Measurements from ENCODE around the gene SESN1. TPM values are rescaled to one million over a fixed set of nuclear protein-coding genes. Genes with fewer than 3 reads are reported as not detected.

The SESN1 gene
- total RNA-seq, 3 donors from 2014 or later, result 3.9 to 7.0 (median 5.2) TPM

DNA sequence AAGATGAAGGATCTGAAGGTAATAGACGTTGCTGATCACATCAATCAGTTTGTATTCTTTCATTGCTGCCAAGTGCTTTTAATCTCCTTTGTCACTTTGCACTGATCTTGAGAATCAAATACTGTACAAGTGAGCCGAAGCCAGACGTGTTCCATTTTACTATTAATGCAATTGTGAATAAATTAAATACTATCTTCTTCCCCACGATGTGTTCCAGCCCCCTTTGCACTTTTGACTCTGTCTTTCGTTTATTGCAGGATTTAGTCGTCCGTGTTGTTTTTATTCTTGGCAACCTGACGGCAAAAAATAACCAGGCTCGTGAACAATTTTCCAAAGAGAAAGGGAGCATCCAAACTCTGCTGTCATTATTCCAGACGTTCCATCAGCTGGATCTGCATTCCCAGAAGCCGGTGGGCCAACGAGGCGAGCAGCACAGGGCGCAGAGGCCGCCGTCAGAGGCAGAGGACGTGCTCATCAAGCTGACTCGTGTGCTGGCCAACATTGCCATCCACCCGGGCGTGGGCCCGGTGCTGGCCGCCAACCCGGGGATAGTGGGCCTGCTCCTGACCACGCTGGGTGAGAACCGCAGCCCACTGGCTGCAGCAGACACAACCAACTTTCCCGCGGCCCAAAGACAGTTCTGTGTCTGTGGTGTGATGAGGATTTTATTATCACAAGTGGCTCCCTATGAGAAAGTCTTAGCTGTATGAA is 141.7 kb downstream of the SESN1 start:
- Mint-ChIP-seq H3K36me3 (ENCODE audit: insufficient read depth) (peaks cover 2% of the 10 kb centered on the region), H3K27me3 (ENCODE audit: low read depth) (no peaks in the 10 kb centered on the region), H3K9me3 (no peaks in the 10 kb centered on the region), H3K4me3 (no peak overlapping the region), H3K4me1 (ENCODE audit: low read depth) (peaks cover 7% of the 10 kb centered on the region)
- DNase-seq, result no peak
- ATAC-seq, result no peak

DNA sequence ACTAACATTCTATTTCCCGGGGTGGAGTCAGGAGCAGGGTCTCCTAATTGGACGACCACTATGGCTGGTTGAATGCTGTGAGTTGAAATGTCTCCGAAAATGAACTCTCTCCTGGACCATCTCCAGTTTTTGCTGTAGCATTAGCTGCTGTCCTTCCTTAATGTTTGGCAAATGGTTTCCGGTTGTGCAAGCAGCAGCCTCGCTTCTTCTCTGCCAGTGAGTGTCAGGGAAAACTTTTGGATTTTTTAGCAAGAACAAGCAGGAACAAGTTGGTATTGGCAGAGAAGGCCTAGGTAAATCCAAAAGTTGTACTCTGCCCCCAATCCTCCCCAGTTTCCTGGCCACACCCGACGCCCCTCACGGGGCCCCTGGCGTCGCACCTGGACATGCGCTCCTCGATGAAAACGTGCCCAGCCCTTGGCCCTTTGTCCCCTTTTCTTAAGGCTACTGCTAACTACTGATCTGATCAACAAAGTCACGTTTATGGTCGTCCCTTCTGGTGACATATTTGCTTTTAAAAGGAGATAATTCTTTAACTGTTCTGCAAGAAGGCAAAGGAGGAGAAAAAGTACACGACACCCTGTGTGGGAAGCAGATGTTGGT is 143.2 kb downstream of the SESN1 start:
- Mint-ChIP-seq H3K27me3 (ENCODE audit: low read depth) (no peaks in the 10 kb centered on the region), H3K9me3 (no peaks in the 10 kb centered on the region), H3K4me3 (no peak overlapping the region), H3K36me3 (ENCODE audit: insufficient read depth) (peaks cover 2% of the 10 kb centered on the region), H3K4me1 (ENCODE audit: low read depth) (peaks cover 13% of the 10 kb centered on the region)
- ATAC-seq, result no peak
- DNase-seq, result no peak

DNA sequence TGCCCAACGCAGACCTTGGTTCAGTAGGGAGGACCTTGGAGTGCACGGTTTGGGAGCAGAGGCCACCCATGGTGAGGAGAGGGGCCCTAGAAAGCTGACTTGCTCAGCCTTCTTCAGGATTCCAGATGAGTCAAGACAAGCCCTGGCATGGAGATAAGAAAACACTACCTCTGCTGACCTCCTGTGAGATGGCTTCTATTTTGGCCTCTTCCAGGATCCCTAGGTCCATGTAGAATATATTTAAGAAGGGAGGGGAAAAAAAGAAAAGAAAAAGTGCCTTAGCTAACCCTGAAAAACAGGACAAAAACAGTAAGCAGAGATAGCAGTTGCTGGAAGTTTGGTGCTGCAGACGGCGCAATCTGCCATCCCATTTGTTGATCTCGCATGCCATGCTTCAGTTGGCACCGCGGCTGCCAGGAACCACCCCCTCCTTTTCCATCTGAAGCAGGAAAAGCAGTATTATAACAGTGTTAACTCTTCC is 146.4 kb downstream of the SESN1 start:
- Mint-ChIP-seq H3K27me3 (ENCODE audit: low read depth) (no peaks in the 10 kb centered on the region), H3K4me3 (no peak overlapping the region), H3K36me3 (ENCODE audit: insufficient read depth) (peaks cover 2% of the 10 kb centered on the region), H3K9me3 (no peaks in the 10 kb centered on the region), H3K4me1 (ENCODE audit: low read depth) (peaks cover 23% of the 10 kb centered on the region)
- no peak for ATAC-seq
- DNase-seq, result no peak

DNA sequence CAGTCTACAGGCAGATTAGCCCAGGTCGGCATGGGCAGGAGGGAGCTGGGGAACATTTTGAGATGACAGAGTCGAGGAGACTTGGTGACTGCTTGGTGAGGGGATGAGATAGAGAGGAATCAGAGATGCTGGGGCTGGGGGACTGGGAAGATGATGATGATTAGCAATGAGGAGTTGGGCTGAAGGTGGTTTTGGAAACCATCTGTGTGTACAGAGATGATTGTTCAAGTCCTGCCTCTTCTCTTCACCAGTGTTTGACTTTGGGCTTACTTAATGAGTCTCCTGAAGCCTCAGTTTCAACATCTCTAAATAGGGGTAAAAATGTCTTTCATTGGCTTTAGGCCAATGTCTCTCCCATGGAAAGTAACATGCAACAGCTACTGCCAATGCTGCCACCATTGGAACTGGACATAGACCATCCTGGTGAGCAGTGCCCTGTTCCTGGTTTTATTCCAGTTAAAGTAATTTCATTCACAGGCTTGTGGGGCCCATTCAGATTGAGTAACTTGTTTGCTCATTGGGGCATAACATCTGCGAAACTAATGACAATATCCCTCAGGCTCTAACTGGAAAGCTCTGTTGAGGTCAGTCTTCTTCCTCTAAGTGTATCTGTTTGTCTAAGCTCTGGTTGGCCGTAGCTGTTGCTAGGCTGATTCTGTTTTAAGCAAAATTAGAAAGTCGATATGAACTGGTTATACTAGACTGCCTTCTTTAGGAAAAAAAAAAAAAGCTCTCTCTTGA is 147.4 kb downstream of the SESN1 start:
- H3K4me3 Mint-ChIP-seq, result no peak overlapping the region
- no peaks in the 10 kb centered on the region for H3K9me3 Mint-ChIP-seq
- no peak for ATAC-seq
- no peak for DNase-seq
- H3K36me3 Mint-ChIP-seq (ENCODE audit: insufficient read depth), result no peaks in the 10 kb centered on the region
- peaks cover 31% of the 10 kb centered on the region for H3K4me1 Mint-ChIP-seq (ENCODE audit: low read depth)
- H3K27me3 Mint-ChIP-seq (ENCODE audit: low read depth), result no peaks in the 10 kb centered on the region

DNA sequence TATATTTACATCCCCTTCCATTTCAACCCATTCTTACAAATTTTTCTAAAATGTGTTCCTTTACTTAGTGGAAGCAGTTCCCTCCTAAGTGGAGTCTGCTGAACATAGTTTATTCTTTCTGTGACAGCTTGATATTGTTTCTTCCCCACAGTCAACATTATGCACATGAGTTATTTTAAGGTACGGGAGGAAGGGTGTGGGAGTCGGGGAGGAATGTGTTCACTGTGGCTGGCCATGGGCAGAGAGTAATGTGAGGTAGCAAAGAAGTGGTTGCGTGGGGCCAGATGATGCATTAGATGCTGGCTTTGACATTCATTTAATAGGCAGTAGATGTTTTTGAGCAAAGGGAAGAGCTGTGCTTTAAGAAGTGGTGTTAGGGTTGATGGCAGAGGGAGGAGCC is 148.0 kb downstream of the SESN1 start:
- no peak for ATAC-seq
- H3K4me1 Mint-ChIP-seq (ENCODE audit: low read depth), result peaks cover 37% of the 10 kb centered on the region
- no peaks in the 10 kb centered on the region for H3K27me3 Mint-ChIP-seq (ENCODE audit: low read depth)
- DNase-seq, result no peak
- H3K4me3 Mint-ChIP-seq, result no peak overlapping the region
- no peaks in the 10 kb centered on the region for H3K9me3 Mint-ChIP-seq
- no peaks in the 10 kb centered on the region for H3K36me3 Mint-ChIP-seq (ENCODE audit: insufficient read depth)

DNA sequence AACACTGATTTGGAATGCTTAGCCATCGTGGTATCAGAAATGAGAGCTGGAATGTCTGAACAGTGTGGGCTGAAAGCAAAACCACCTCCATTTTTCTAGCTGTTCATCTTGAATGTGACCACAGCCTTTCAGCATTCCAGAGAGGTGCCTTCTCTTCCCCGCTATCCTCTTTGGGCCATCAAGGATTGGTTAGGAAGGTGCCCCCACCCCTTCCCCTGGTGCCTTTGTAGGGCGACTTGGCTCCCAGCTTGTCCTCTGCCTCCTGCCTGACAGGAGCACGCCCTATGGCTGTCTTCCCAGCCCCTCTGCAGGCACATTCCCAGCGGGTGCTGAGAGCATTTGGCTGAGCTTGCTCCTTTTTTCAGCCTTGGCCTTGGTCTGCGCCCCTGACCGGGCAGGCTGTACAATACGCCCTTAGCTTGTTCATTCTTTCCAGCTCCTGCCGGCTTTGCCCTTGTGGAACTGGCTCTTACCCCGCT is 148.9 kb downstream of the SESN1 start:
- peaks cover 42% of the 10 kb centered on the region for H3K4me1 Mint-ChIP-seq (ENCODE audit: low read depth)
- DNase-seq, result no peak
- H3K4me3 Mint-ChIP-seq, result no peak overlapping the region

DNA sequence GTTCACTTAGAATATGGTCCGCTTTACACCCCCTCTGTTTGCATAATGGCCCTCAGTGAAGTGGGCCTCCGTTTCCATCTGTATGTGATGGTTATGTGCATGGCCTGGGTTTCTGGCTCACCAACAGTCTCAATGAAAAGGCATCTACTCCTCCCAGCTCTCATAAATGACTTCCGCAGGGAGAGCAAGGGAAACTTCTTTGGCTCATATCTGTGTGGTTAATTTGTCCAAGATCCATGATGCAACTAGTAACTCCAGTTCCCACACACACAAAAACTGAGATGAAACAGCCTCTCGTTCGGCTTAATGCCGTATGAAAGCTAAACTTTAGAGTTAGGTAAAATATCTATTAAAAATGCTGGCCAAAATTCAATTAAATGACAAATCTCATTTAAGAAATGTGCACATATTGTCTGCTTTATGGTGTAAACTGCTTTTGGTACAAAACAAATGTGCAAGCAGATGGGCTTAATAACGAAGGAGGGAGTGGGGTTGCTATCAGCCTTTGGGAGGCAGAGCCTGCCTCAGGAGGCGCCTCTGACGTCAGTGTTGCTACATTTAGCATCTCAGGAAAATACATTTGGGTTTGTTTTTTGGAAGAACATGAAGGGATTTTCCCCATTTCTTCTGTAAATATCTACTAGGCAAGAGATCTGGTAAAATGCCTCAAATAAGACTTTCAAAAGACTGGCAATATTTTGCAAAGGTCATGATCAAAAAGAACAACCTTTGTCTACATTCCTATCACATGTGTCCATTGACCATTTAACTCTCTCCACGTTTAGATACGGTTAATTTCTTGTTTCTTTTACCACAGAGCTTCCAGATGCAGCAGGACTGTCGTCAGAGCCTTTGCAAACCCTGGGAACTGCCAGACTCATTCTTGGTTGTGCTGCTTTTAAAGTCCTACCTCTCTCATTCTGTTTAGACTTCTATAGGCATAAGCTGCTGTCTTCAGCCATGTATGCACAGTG is 149.7 kb downstream of the SESN1 start:
- no peaks in the 10 kb centered on the region for H3K9me3 Mint-ChIP-seq
- H3K4me3 Mint-ChIP-seq, result no peak overlapping the region
- ATAC-seq, result no peak
- no peak for DNase-seq
- H3K27me3 Mint-ChIP-seq (ENCODE audit: low read depth), result no peaks in the 10 kb centered on the region
- no peaks in the 10 kb centered on the region for H3K36me3 Mint-ChIP-seq (ENCODE audit: insufficient read depth)
- peaks cover 42% of the 10 kb centered on the region for H3K4me1 Mint-ChIP-seq (ENCODE audit: low read depth)

More for the DNA sequence above, 148.9 kb downstream of the SESN1 start:
- no peaks in the 10 kb centered on the region for H3K9me3 Mint-ChIP-seq
- no peaks in the 10 kb centered on the region for H3K36me3 Mint-ChIP-seq (ENCODE audit: insufficient read depth)
- H3K27me3 Mint-ChIP-seq (ENCODE audit: low read depth), result no peaks in the 10 kb centered on the region
- ATAC-seq, result no peak

DNA sequence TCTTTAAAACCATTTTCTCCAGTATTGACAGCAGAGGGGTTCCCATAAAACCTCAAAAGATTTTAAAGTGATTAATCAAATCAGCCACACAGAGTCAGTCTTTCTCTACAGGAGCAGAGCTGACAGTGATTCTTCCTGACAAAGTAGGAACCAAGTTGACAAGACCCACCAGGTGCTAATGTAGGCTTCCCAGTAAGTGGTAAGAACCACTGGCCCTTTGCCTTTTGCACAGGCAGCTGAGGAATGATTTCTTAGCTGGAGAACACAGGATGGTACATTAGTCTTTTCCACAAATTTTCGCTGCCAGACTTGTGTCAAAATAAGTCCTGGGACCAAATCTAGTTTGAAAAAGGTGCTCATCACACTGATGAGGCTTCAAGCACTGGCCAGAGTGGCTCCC is 150.6 kb downstream of the SESN1 start:
- Mint-ChIP-seq H3K36me3 (ENCODE audit: insufficient read depth) (peaks cover 4% of the 10 kb centered on the region), H3K9me3 (no peaks in the 10 kb centered on the region), H3K27me3 (ENCODE audit: low read depth) (no peaks in the 10 kb centered on the region), H3K4me1 (ENCODE audit: low read depth) (peaks cover 46% of the 10 kb centered on the region), H3K4me3 (no peak overlapping the region)
- ATAC-seq, result no peak
- DNase-seq, result no peak

DNA sequence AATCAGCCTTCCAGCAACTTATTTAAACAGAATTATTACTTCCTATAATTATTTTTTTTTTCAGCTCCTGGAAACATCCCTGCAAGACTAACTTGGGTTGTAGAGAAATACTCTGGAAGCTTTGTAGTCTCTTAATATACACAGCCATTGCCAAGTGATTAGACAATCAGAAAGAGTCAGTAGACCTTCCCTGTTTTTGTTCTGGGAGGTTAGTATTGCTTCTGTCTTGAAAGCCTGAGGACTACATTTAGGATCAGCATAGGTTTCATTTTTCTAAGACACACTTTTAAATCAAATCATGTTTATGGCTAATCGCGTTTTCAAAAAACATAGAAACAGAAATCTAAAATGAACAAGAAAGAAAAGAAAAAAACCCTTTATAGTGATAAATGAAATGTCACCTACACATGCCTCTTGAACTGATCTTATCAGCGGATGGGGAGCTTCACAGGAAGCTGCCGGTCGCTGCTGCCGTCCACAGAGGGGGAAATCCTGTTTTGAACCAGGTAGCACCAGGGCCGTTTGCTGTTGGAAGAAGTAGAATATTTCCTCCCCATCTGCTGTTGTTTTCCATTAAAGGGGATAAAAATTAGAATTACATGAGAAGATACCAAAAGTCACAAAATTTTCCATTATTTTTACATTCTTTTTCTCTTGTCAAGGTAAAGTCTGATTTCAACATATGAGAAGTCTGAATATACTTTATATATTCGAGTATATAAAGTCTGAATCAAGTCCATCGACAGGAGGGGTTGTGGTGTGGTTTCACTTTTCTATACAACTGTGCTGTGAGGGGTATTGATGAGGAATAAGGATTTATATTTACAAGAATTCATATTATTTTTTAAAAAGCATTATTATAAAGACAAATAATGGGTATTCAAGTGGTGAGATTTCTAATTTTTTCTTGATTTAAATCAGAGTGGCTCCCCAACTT is 151.8 kb downstream of the SESN1 start:
- ATAC-seq (peak; percentile 92 to 93), DNase-seq (peak; percentile 50)
- H3K9me3 Mint-ChIP-seq, result no peaks in the 10 kb centered on the region
- H3K27me3 Mint-ChIP-seq (ENCODE audit: low read depth), result no peaks in the 10 kb centered on the region
- H3K4me3 Mint-ChIP-seq, result peak overlapping the region; percentile 67
- peaks cover 46% of the 10 kb centered on the region for H3K4me1 Mint-ChIP-seq (ENCODE audit: low read depth)
- peaks cover 4% of the 10 kb centered on the region for H3K36me3 Mint-ChIP-seq (ENCODE audit: insufficient read depth)

DNA sequence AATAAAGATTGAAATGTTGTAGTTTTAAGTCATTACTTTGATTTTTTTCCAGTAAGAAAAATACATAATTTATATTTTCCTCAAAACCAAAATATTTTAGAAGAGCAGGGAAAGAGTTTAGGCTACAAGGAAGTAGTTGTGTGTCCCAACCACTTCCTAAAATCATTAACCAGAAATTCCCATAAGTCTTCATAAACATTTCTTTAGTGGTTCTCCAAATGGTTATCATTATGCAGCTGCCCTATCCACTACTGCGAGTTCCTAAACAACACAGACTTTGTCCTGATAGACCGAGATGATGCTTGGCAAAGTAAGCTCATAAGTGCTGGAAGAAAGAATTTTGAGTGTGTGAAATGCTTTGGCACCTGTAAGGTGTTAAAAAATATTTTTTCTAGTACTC is 152.8 kb downstream of the SESN1 start:
- no peak for ATAC-seq
- peaks cover 5% of the 10 kb centered on the region for H3K36me3 Mint-ChIP-seq (ENCODE audit: insufficient read depth)
- H3K4me1 Mint-ChIP-seq (ENCODE audit: low read depth), result peaks cover 43% of the 10 kb centered on the region
- H3K9me3 Mint-ChIP-seq, result no peaks in the 10 kb centered on the region
- no peaks in the 10 kb centered on the region for H3K27me3 Mint-ChIP-seq (ENCODE audit: low read depth)
- no peak overlapping the region for H3K4me3 Mint-ChIP-seq
- no peak for DNase-seq

DNA sequence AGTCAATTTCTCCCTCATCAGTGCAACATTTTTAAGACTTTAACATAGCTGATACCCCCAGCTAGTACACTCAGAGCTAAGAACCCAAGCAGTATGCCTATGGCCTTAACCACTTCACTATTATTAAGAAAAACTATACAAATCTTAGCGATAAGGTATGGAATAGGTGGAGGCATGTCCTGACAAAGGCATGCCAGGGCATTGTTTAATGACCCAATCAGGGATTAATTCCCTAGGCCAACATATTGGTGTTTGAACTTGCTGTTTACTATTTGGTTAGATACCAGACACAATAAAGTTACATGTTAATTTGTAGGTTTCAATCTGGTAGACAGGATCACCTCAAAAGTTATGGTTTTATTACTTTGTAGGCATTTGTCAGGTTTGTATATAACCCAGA is 153.4 kb downstream of the SESN1 start:
- Mint-ChIP-seq H3K9me3 (no peaks in the 10 kb centered on the region), H3K4me3 (no peak overlapping the region), H3K36me3 (ENCODE audit: insufficient read depth) (peaks cover 5% of the 10 kb centered on the region), H3K4me1 (ENCODE audit: low read depth) (peaks cover 40% of the 10 kb centered on the region), H3K27me3 (ENCODE audit: low read depth) (no peaks in the 10 kb centered on the region)
- no peak for ATAC-seq
- no peak for DNase-seq

DNA sequence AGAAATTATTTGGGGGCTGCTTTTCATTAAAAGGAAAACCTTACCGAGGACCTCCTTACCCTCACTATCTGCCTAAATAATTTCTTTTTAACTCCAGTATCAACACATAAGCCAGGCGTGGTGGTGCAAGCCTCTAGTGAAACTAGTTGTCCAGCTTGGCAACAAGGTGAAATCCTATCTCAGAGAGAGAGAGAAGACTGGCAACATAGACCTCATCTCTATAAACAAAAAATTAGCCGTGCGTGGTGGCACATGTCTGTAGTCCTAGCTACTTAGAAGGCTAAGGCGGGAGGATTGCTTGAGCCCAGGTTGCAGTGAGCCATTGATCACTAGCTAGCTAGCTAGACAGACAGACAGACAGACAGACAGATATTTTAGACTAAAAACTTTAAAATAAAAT is 153.9 kb downstream of the SESN1 start:
- ATAC-seq, result no peak
- H3K4me1 Mint-ChIP-seq (ENCODE audit: low read depth), result peaks cover 40% of the 10 kb centered on the region
- H3K4me3 Mint-ChIP-seq, result no peak overlapping the region
- no peaks in the 10 kb centered on the region for H3K9me3 Mint-ChIP-seq
- no peaks in the 10 kb centered on the region for H3K27me3 Mint-ChIP-seq (ENCODE audit: low read depth)
- H3K36me3 Mint-ChIP-seq (ENCODE audit: insufficient read depth), result peaks cover 5% of the 10 kb centered on the region
- no peak for DNase-seq

DNA sequence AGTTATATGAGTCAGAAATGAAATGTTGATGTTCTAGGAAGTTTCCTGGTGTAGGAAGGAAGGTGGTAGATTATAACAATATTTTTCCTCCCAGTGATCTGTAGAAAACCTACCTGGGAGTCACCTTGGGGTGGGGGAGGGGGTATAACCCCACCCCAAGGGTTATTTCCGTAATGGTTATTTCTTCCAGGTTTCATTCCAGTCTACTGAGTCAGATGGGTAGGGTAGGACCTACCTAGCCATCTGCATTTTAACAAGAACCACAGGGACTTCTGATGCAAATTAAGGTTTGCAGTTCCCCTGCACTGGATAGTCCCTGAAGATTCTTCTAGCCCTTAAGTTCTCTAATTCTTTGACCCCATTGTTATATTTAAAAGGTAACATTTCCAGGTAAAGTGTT is 157.5 kb downstream of the SESN1 start:
- Mint-ChIP-seq H3K4me1 (ENCODE audit: low read depth) (peaks cover 14% of the 10 kb centered on the region), H3K9me3 (no peaks in the 10 kb centered on the region), H3K36me3 (ENCODE audit: insufficient read depth) (peaks cover 5% of the 10 kb centered on the region), H3K27me3 (ENCODE audit: low read depth) (no peaks in the 10 kb centered on the region), H3K4me3 (no peak overlapping the region)
- DNase-seq (no peak), ATAC-seq (no peak)
